Heart right ventricle (tissue), 16 donors: Measurements from ENCODE around the gene TMEM63C. TPM values are rescaled to one million over a fixed set of nuclear protein-coding genes. Genes with fewer than 3 reads are reported as not detected.
A peak's percentile ranks its signal among the peaks of the same experiment; 100 is the strongest.

Source experiments
- ATAC-seq, 8 donors: fragments of 200-7000 bp; cut with Tn5 transposase; one replicate each; pipeline ENCODE4 v1.9.1; 2020; ENCODE audit warnings: mild to moderate bottlenecking in 8 of 8, moderate library complexity in 8 of 8, moderate number of reproducible peaks in 1 of 8
- DNase-seq, 2 donors: peaks; one replicate each; pipeline ENCODE4 v3.0.0-alpha.2; 2020
- H3K27ac ChIP-seq, 10 donors: fragments of 200-600 bp; sonication (generic) in 2 of 10; one replicate each; pipeline versions ENCODE4 v1.5.0 to v1.8.0; 2020 to 2022; ENCODE audit warnings: mild to moderate bottlenecking in 3 of 10
- H3K27me3 ChIP-seq, 7 donors: fragments of 200-600 bp; one replicate each; pipeline ENCODE4 v1.8.0; 2021 to 2022; ENCODE audit warnings: mild to moderate bottlenecking in 2 of 7
- H3K36me3 ChIP-seq, 9 donors: fragments of 200-600 bp; sonication (generic) in 1 of 9; one replicate each; pipeline versions ENCODE4 v1.5.0 to v1.8.0; 2020 to 2022; ENCODE audit warnings: mild to moderate bottlenecking in 2 of 9
- H3K4me1 ChIP-seq, 9 donors: fragments of 200-600 bp; sonication (generic) in 1 of 9; one replicate each; pipeline versions ENCODE4 v1.5.0 to v1.8.0; 2020 to 2022; ENCODE audit warnings: mild to moderate bottlenecking in 4 of 9
- H3K4me3 ChIP-seq, 10 donors: fragments of 200-600 bp; sonication (generic) in 2 of 10; one replicate each; pipeline versions ENCODE4 v1.5.0 to v1.8.0; 2020 to 2022; ENCODE audit warnings: mild to moderate bottlenecking in 7 of 10, moderate library complexity in 2 of 10
- H3K9me3 ChIP-seq, 11 donors: fragments of 200-600 bp in 10 of 11; sonication (generic) in 2 of 11; one replicate each; pipeline versions ENCODE4 v1.5.0 to v1.8.0; 2013 to 2022; ENCODE audit warnings: mild to moderate bottlenecking in 2 of 11, control low read depth in 1 of 11, moderate library complexity in 1 of 11
- CTCF ChIP-seq, 9 donors: fragments of 200-600 bp; sonication (generic) in 2 of 9; IDR thresholded peaks; one replicate each; pipeline versions ENCODE4 v1.5.0 to v1.8.0; 2021 to 2022; ENCODE audit warnings: antibody characterized with exemption in 9 of 9, mild to moderate bottlenecking in 5 of 9, moderate library complexity in 1 of 9
- WGBS, 2 donors: extraction: QIAGEN DNeasy Blood & Tissue Kit; methylation state at CpG; one replicate each; pipeline ENCODE4 v1.1.7; 2013; ENCODE audit warnings: inconsistent platforms in 1 of 2; 5-methylcytosine and 5-hydroxymethylcytosine counted together
- intact Hi-C, 10 donors: fragments of 100-400 bp; cut with DNase I; formaldehyde crosslinking; loops; one replicate each; pipeline versions ENCODE4 v1.11.1 to v1.14.2; 2022
- polyA plus RNA-seq, 2 donors: library from polyadenylated mRNA; stranded (reverse); fragments of 200-250 nt; gene quantifications; one replicate each; pipeline ENCODE4 v1.2.3, GENCODE V29; 2013
- total RNA-seq, 10 donors: library from RNA; stranded (reverse); fragmentation: NEBNext Ultra II Directional in 3 of 10; extraction: Animal tissue kit (Norgen Biotek cat#: 25700) in 3 of 10; gene quantifications; one replicate each; pipeline versions ENCODE4 v1.2.1 to v1.2.4, GENCODE V29; 2021 to 2023
- donor health status: Arrhythmogenic right ventricular cardiomyopathy.
- donor health status: ischemic (EF 13 %, LVEDD 7.1; RV severe dilation, severe dysfunction).
- donor health status: healthy with polysubstance abuse.
- donor health status: DM: no; HTN: yes; CAD: no.
- donor health status: DM: no; HTN: no; CAD: no.
- donor health status: ischemic (EF 25% LVEDD 6.9; RV normal size, moderate dysfunction).
- donor health status: ischemic (EF 25% LVEDD 5.7; RV mildly dilated, moderate dysfunction).
- donor health status: healthy.
- donor health status: DM: yes; HTN: yes; CAD: no.
- donor health status: Ischemic cardiomyopathy.
- donor health status: ischemic (EF 35%, LVEDD 5.7; RV mildly dilated, moderate dysfunction).
- donor health status: nonischemic (EF 11% LVEDD 7.7; RV severe dilation, severe dysfunction).
- donor health status: DM: yes; HTN: yes; CAD: no.
- donor health status: PGD.
- donor health status: ischemic (EF 29% LVEDD 5.4; RV normal size, mild dysfunction).
- donor health status: nonischemic (EF 23%, LVEDD 6.1; RV moderate dilation, normal function).

Gene TMEM63C
- total and polyA plus RNA-seq, 12 donors, result under 0.01 to 7.2 (median 0.53) TPM

- Histone ChIP-seq H3K27me3 (no peaks in the 10 kb centered on the region), H3K4me3 (no peak overlapping the region), H3K9me3 (no peaks in the 10 kb centered on the region), H3K36me3 (peaks cover 0 to 78% (median 20%) of the 10 kb centered on the region in 9 donors), H3K4me1 (peaks cover 0 to 36% (median 4%) of the 10 kb centered on the region in 9 donors), H3K27ac (peak overlapping the region in 1 of 10 donors; percentile 64)
- WGBS, 2 donors, result 94 to 95% methylated on average over 5 of the region's 5 CpGs
- TF ChIP-seq CTCF (IDR thresholded peaks at IDR 0.05), result no peak
- DNase-seq, result no peak
- no peak for ATAC-seq
- intact Hi-C loops, result loop anchor here in 5 of 10 donors (5.0 to 10.0 kb wide), 4 partner anchors 148 to 252 kb away; no protein-coding TSS in a partner anchor
Measured at GRCh38 chr14:77302926-77303325, 121.3 kb downstream of the TMEM63C start.

GRCh38 chr14:77303417-77304156 is 122.0 kb downstream of the TMEM63C start:
- no peaks in the 10 kb centered on the region for H3K27me3 ChIP-seq
- peak overlapping the region in 1 of 10 donors; percentile 64 for H3K27ac ChIP-seq
- TF ChIP-seq CTCF (IDR thresholded peaks at IDR 0.05), result no peak
- peaks cover 0 to 36% (median 4%) of the 10 kb centered on the region in 9 donors for H3K4me1 ChIP-seq
- ATAC-seq (peak in 3 of 8 donors; percentile 32 to 51 (median 48)), DNase-seq (no peak)
- intact Hi-C loops, result loop anchor here in 5 of 10 donors (5.0 to 10.0 kb wide), 4 partner anchors 149 to 251 kb away; no protein-coding TSS in a partner anchor
- no peak overlapping the region for H3K4me3 ChIP-seq
- 61 to 67% methylated on average over 4 of the region's 4 CpGs for WGBS, 2 donors
- peaks cover 0 to 72% (median 15%) of the 10 kb centered on the region in 9 donors for H3K36me3 ChIP-seq
- no peaks in the 10 kb centered on the region for H3K9me3 ChIP-seq

- intact Hi-C loops, result loop anchor here in 4 of 10 donors (10.0 kb wide), 3 partner anchors 151 to 249 kb away; no protein-coding TSS in a partner anchor
- 84 to 89% methylated on average over 4 of the region's 4 CpGs for WGBS, 2 donors
- no peaks in the 10 kb centered on the region for H3K27me3 ChIP-seq
- H3K27ac ChIP-seq, result no peak overlapping the region
- no peak for DNase-seq
- TF ChIP-seq CTCF (IDR thresholded peaks at IDR 0.05), result no peak
- no peak for ATAC-seq
- peaks cover 0 to 36% (median 4%) of the 10 kb centered on the region in 9 donors for H3K4me1 ChIP-seq
- no peaks in the 10 kb centered on the region for H3K9me3 ChIP-seq
- no peak overlapping the region for H3K4me3 ChIP-seq
- peaks cover 0 to 57% (median 9%) of the 10 kb centered on the region in 9 donors for H3K36me3 ChIP-seq
Measured at GRCh38 chr14:77305696-77306095, 124.1 kb downstream of the TMEM63C start.

- ATAC-seq (no peak), DNase-seq (no peak)
- TF ChIP-seq CTCF (IDR thresholded peaks at IDR 0.05), result no peak
- Histone ChIP-seq H3K36me3 (peaks cover 0 to 54% (median 9%) of the 10 kb centered on the region in 9 donors), H3K27me3 (no peaks in the 10 kb centered on the region), H3K4me1 (peaks cover 0 to 33% (median 4%) of the 10 kb centered on the region in 9 donors), H3K9me3 (no peaks in the 10 kb centered on the region), H3K27ac (no peak overlapping the region), H3K4me3 (no peak overlapping the region)
- 65 to 88% methylated on average over 3 of the region's 3 CpGs for WGBS, 2 donors
- intact Hi-C loops, result loop anchor here in 4 of 10 donors (10.0 kb wide), 3 partner anchors 152 to 248 kb away; no protein-coding TSS in a partner anchor
Measured at GRCh38 chr14:77306416-77306815, 124.8 kb downstream of the TMEM63C start.
